ENCODE measurements around the gene PTCD2. TPM values are rescaled to one million over a fixed set of nuclear protein-coding genes. Genes with fewer than 3 reads are reported as not detected.

PTCD2 gene
- total RNA-seq (2014; rRNA removed; shearing (Covaris generic)) (11.7 and 14.1 TPM in 2 replicates), total RNA-seq (2022) (15.5 and 17.9 TPM in 2 replicates), Bru-seq, nascent RNA (percentile 75 among the genes with signal in this experiment), BruChase-seq, experiment 1, labeled RNA remaining after a 6-hour chase (percentile 54 among the genes with signal in this experiment), BruChase-seq, experiment 2, labeled RNA remaining after a 2-hour chase (percentile 68 among the genes with signal in this experiment)
- long read RNA-seq, full-length matches to known transcripts: 16 of 26 reads
- long read RNA-seq, partial matches to known transcripts: 1 of 26 reads
- long read RNA-seq, other reads (novel, unspliced or antisense): 9 of 26 reads

GRCh38 chr5:72319976-72320752, at the start of gene PTCD2, which contains the start of gene MRPS27:
TSS of gene PTCD2 (plus strand) at chr5:72320373. CDS start at chr5:72320383, 10 bp downstream.
TSS of gene MRPS27 (minus strand) at chr5:72320240. CDS start at chr5:72320221, 19 bp downstream.
- peak within 1 kb of the TSS; percentile 63 for H3K27ac ChIP-seq (ENCODE audit: low read depth, low read length, poor library complexity, severe bottlenecking)
- no peaks in the 10 kb centered on the region for H3K9me2 ChIP-seq (ENCODE audit: insufficient read depth, low read length)
- DNase-seq (ENCODE audit: low spot score): peak; percentile 99
- peak within 1 kb of the TSS; percentile 90 for H3K4me2 ChIP-seq (ENCODE audit: low read length)
- H4K20me1 ChIP-seq (ENCODE audit: insufficient read depth, low read length): no peaks in the 10 kb centered on the region
- H3K4me1 ChIP-seq (ENCODE audit: insufficient read depth, low read length, poor library complexity, severe bottlenecking): peaks cover 34% of the 10 kb centered on the region
- ChIA-PET POLR2A (interaction anchor here (0.6 to 7.8 kb wide), 7 partner anchors 15 to 531 kb away, joined by 3 to 78 read pairs (median 6); no protein-coding TSS in a partner anchor), CTCF (ENCODE audit: unreplicated experiment) (interaction anchor here (0.6 kb wide), 1 partner anchor 16 kb away, joined by 3 read pairs; no protein-coding TSS in a partner anchor)
- peak within 1 kb of the TSS; percentile 81 for H2AFZ ChIP-seq (ENCODE audit: low read length)
- H3K36me3 ChIP-seq (ENCODE audit: insufficient read depth, low read length): peaks cover 52% of the 10 kb centered on the region
- TF ChIP-seq EZH2phosphoT487 (IDR thresholded peaks at IDR 0.05; ENCODE audit: borderline replicate concordance, low read depth, low read length): no peak
- TF ChIP-seq CTCF (conservative IDR thresholded peaks at IDR 0.05; ENCODE audit: low read length): peak; percentile 67
- H3K4me3 ChIP-seq (ENCODE audit: low read depth, low read length, poor library complexity, severe bottlenecking): peak within 1 kb of the TSS; percentile 89
- intact Hi-C loops (cut with micrococcal nuclease; ENCODE audit: unreplicated experiment): loop anchor here (1.0 kb wide), 1 partner anchor 12 kb away; no protein-coding TSS in a partner anchor
- no peaks in the 10 kb centered on the region for H3K9me3 ChIP-seq (ENCODE audit: low read length)
- no TSS peak for BruUV-seq (replicated peaks)
- H3K79me2 ChIP-seq (ENCODE audit: insufficient read depth, low read depth, low read length): peaks cover 52% of the 10 kb centered on the region

GRCh38 chr5:72271702-72272101, 48.5 kb upstream of the PTCD2 start:
- Histone ChIP-seq H4K20me1 (ENCODE audit: insufficient read depth, low read length) (peaks cover 9% of the 10 kb centered on the region; the same call in 1 of the 2 replicates), H3K4me3 (ENCODE audit: low read depth, low read length, poor library complexity, severe bottlenecking) (no peak overlapping the region), H3K4me1 (ENCODE audit: insufficient read depth, low read length, poor library complexity, severe bottlenecking) (no peaks in the 10 kb centered on the region), H3K79me2 (ENCODE audit: insufficient read depth, low read depth, low read length) (peaks cover 38% of the 10 kb centered on the region; the same call in 1 of the 2 replicates), H3K27ac (ENCODE audit: low read depth, low read length, poor library complexity, severe bottlenecking) (no peak overlapping the region), H3K4me2 (ENCODE audit: low read length) (no peak overlapping the region), H2AFZ (ENCODE audit: low read length) (no peak overlapping the region), H3K9me2 (ENCODE audit: insufficient read depth, low read length) (no peaks in the 10 kb centered on the region), H3K9me3 (ENCODE audit: low read length) (no peaks in the 10 kb centered on the region), H3K36me3 (ENCODE audit: insufficient read depth, low read length) (peaks cover 75% of the 10 kb centered on the region)
- ChIA-PET POLR2A (no interaction called here), CTCF (ENCODE audit: unreplicated experiment) (no interaction called here)
- TF ChIP-seq EZH2phosphoT487 (IDR thresholded peaks at IDR 0.05; ENCODE audit: borderline replicate concordance, low read depth, low read length) (no peak), CTCF (conservative IDR thresholded peaks at IDR 0.05; ENCODE audit: low read length) (no peak)
- intact Hi-C loops (cut with micrococcal nuclease; ENCODE audit: unreplicated experiment): no loop called here
- no TSS peak for BruUV-seq (replicated peaks)
- DNase-seq (ENCODE audit: low spot score): no peak
